SK-N-SH (cell line): ENCODE results near the gene TRIM15. TPM values are rescaled to one million over a fixed set of nuclear protein-coding genes. Genes with fewer than 3 reads are reported as not detected.

ENCODE experiments used
- CTCF ChIA-PET: fragments of 300-600, 350-600 bp; formaldehyde crosslinking; extraction: SDS; loops from one replicate; lab custom pipeline; 2021; lab: Yijun Ruan, JAX
- POLR2A ChIA-PET: fragments of 350-600 bp; sonication (Branson Sonifier 250); formaldehyde crosslinking; extraction: SDS; loops from one replicate; lab custom pipeline; 2020; ENCODE audit warnings: antibody characterized with exemption, inconsistent platforms; lab: Yijun Ruan, JAX
- DNase-seq: peaks from one replicate; pipeline ENCODE4 v3.0.0; 2012
- H2AFZ ChIP-seq: fragments of 200-600 bp; sonication (generic); 2 replicates; pipeline ENCODE4 v1.8.1; 2016; ENCODE audit warnings: antibody characterized with exemption, mild to moderate bottlenecking, low read depth
- H3F3A ChIP-seq: fragments of 200-600 bp; sonication (generic); replicated peaks from 2 replicates; pipeline ENCODE3; 2016; ENCODE audit warnings: antibody characterized with exemption, mild to moderate bottlenecking; ENCODE audit not compliant: insufficient read depth
- H3K27ac ChIP-seq, 2 experiments: fragments of 200-500 bp in 1 of 2; fragments of 200-600 bp in 1 of 2; sonication (Bioruptor generic) in 1 of 2; sonication (generic), shearing (Covaris generic) in 1 of 2; 2 replicates each; pipeline versions ENCODE4 v1.5.1 to v1.6.1; 2014 to 2016; ENCODE audit warnings: low read depth in 2 of 2, inconsistent platforms in 1 of 2, low read length in 1 of 2, mild to moderate bottlenecking in 1 of 2, mixed read lengths in 1 of 2
- H3K27me3 ChIP-seq: fragments of 200-600 bp; sonication (generic), shearing (Covaris generic); 2 replicates; pipeline ENCODE4 v1.6.1; 2016; ENCODE audit warnings: mixed run types; ENCODE audit not compliant: insufficient read depth
- H3K36me3 ChIP-seq, 2 experiments: fragments of 200-500 bp in 1 of 2; fragments of 200-600 bp in 1 of 2; sonication (Bioruptor generic) in 1 of 2; sonication (generic) in 1 of 2; replicated peaks in 1 of 2; 2 replicates each; pipeline versions ENCODE3 to v1.5.1; 2014 to 2016; ENCODE audit warnings: low read length in 1 of 2, mild to moderate bottlenecking in 1 of 2; ENCODE audit not compliant: insufficient read depth in 2 of 2, control insufficient read depth in 1 of 2
- H3K4me1 ChIP-seq, 2 experiments: fragments of 200-500 bp in 1 of 2; fragments of 200-600 bp in 1 of 2; sonication (Bioruptor generic) in 1 of 2; sonication (generic), shearing (Covaris generic) in 1 of 2; 2 replicates each; pipeline versions ENCODE4 v1.5.1 to v1.6.1; 2014 to 2016; ENCODE audit warnings: low read depth in 1 of 2, low read length in 1 of 2, mixed run types in 1 of 2; ENCODE audit not compliant: insufficient read depth in 2 of 2, control insufficient read depth in 1 of 2
- H3K4me2 ChIP-seq: fragments of 200-600 bp; sonication (generic), shearing (Covaris generic); 2 replicates; pipeline ENCODE4 v1.6.1; 2017; ENCODE audit warnings: mixed run types
- H3K4me3 ChIP-seq, 2 experiments: fragments of 200-500 bp in 1 of 2; fragments of 200-600 bp in 1 of 2; sonication (Bioruptor generic) in 1 of 2; sonication (generic), shearing (Covaris generic) in 1 of 2; 2 replicates each; pipeline versions ENCODE4 v1.5.1 to v1.8.1; 2014 to 2016; ENCODE audit warnings: low read depth in 2 of 2, inconsistent platforms in 1 of 2, low read length in 1 of 2, mild to moderate bottlenecking in 1 of 2, mixed read lengths in 1 of 2, moderate library complexity in 1 of 2
- H3K79me2 ChIP-seq: fragments of 200-600 bp; sonication (generic); 2 replicates; pipeline ENCODE4 v1.8.1; 2017; ENCODE audit warnings: mild to moderate bottlenecking; ENCODE audit not compliant: insufficient read depth
- H3K9ac ChIP-seq: fragments of 200-600 bp; sonication (generic); 2 replicates; pipeline ENCODE4 v1.6.1; 2017; ENCODE audit warnings: mixed run types
- H3K9me2 ChIP-seq: fragments of 200-600 bp; sonication (generic); 2 replicates; pipeline ENCODE4 v1.6.1; 2017; ENCODE audit warnings: mixed run types
- H3K9me3 ChIP-seq: fragments of 200-600 bp; sonication (generic); 2 replicates; pipeline ENCODE4 v1.6.1; 2017; ENCODE audit warnings: mixed run types, mild to moderate bottlenecking, moderate library complexity
- H4K20me1 ChIP-seq: fragments of 200-600 bp; sonication (generic); 2 replicates; pipeline ENCODE4 v1.6.1; 2017; ENCODE audit warnings: mild to moderate bottlenecking, mixed run types; ENCODE audit not compliant: insufficient read depth
- CHD2 ChIP-seq: fragments of 150-350 bp; IDR thresholded peaks from 2 replicates; pipeline ENCODE4 v1.6.1; 2018; ENCODE audit warnings: low read length; ENCODE audit not compliant: partially characterized antibody
- ELF1 ChIP-seq: IDR thresholded peaks from 2 replicates; pipeline ENCODE4 v1.4.0; 2012
- EP300 ChIP-seq, 2 experiments: IDR thresholded peaks; 2 replicates each; pipeline versions ENCODE4 v1.4.0 to v1.6.1; 2012; ENCODE audit warnings: borderline replicate concordance in 1 of 2, low read depth in 1 of 2, low read length in 1 of 2
- IRF3 ChIP-seq: fragments of 150-350 bp; IDR thresholded peaks from 2 replicates; pipeline ENCODE4 v1.6.1; 2016; ENCODE audit warnings: mild to moderate bottlenecking, low read depth, low read length
- MAX ChIP-seq: IDR thresholded peaks from 2 replicates; pipeline ENCODE4 v1.4.0; 2012; ENCODE audit warnings: low read depth
- MXI1 ChIP-seq: IDR thresholded peaks from 2 replicates; pipeline ENCODE4 v1.6.1; 2012; ENCODE audit warnings: mild to moderate bottlenecking, low read depth, low read length, improper control_type of control experiment
- NRF1 ChIP-seq: IDR thresholded peaks from 2 replicates; pipeline ENCODE4 v1.6.1; 2012; ENCODE audit warnings: low read depth, mild to moderate bottlenecking, low read length
- POLR2AphosphoS5 ChIP-seq: IDR thresholded peaks from 2 replicates; pipeline ENCODE4 v1.6.1; 2012; ENCODE audit warnings: low read depth, low read length
- REST ChIP-seq: IDR thresholded peaks from 2 replicates; pipeline ENCODE4 v1.6.1; 2012; ENCODE audit warnings: mild to moderate bottlenecking, low read depth, low read length, moderate library complexity
- RFX5 ChIP-seq: IDR thresholded peaks from 2 replicates; pipeline ENCODE4 v1.6.1; 2012; ENCODE audit warnings: mild to moderate bottlenecking, improper control_type of control experiment, low read length
- TAF1 ChIP-seq: IDR thresholded peaks from 2 replicates; pipeline ENCODE4 v1.6.1; 2012; ENCODE audit warnings: low read depth, mild to moderate bottlenecking, low read length, moderate library complexity, borderline replicate concordance
- TEAD4 ChIP-seq: IDR thresholded peaks from 2 replicates; pipeline ENCODE4 v1.4.0; 2012; ENCODE audit warnings: mild to moderate bottlenecking, borderline replicate concordance; ENCODE audit not compliant: insufficient read depth
- USF2 ChIP-seq: fragments of 150-350 bp; IDR thresholded peaks from 2 replicates; pipeline ENCODE4 v1.6.1; 2017; ENCODE audit warnings: antibody characterized with exemption, low read length, low read depth, borderline replicate concordance
- YY1 ChIP-seq: IDR thresholded peaks from 2 replicates; pipeline ENCODE4 v1.4.0; 2012; ENCODE audit warnings: low read depth, mild to moderate bottlenecking
- ZBTB33 ChIP-seq: IDR thresholded peaks from 2 replicates; pipeline ENCODE4 v1.4.0; 2012; ENCODE audit warnings: low read depth, borderline replicate concordance
- WGBS: methylation state at CpG from one replicate; pipeline ENCODE4 v1.1.6; 2017; ENCODE audit warnings: low lambda C conversion rate; 5-methylcytosine and 5-hydroxymethylcytosine counted together
- polyA plus RNA-seq, 3 experiments: library from polyadenylated mRNA; depleted of rRNA; stranded (reverse); fragments of >200 nt; gene quantifications; 2 replicates each; pipeline ENCODE4 v1.2.3, GENCODE V29; 2012

Gene TRIM15
- polyA plus RNA-seq, 1 of the 3 experiments (the other 2 are of a cell fraction), result not detected

- DNase-seq, result peak; percentile 98
- CTCF ChIA-PET, result interaction anchor here (0.7 to 1.1 kb wide), 4 partner anchors 46 to 182 kb away, joined by 3 to 4 read pairs (median 3); no protein-coding TSS in a partner anchor
- peak within 1 kb of the TSS; percentile 99 for H2AFZ ChIP-seq
- H3K79me2 ChIP-seq, result peaks cover 47% of the 10 kb centered on the region
- no peaks in the 10 kb centered on the region for H3K36me3 ChIP-seq
- TF ChIP-seq YY1, result peak; percentile 40
- TF ChIP-seq POLR2AphosphoS5, result peak; percentile 79
- TF ChIP-seq NRF1, result 0 out of 2 replicates have a peak, but pooled peaks have one; percentile 1
- peak; percentile 74 for TF ChIP-seq MAX
- TF ChIP-seq IRF3, result peak; percentile 44; the same call in 1 of the 2 replicates
- TF ChIP-seq RFX5, result peak; percentile 100
- TF ChIP-seq USF2, result no peak
- TF ChIP-seq CHD2, result peak; percentile 95
- no peak for TF ChIP-seq TEAD4
- peak; percentile 91 for TF ChIP-seq MXI1
- TF ChIP-seq ZBTB33, result peak; percentile 86
- no peak for TF ChIP-seq REST
- TF ChIP-seq ELF1, result peak; percentile 82
- peak in 1 of 2 experiments; percentile 36; a peak in 1 of 4 replicates for TF ChIP-seq EP300 (IDR thresholded peaks at IDR 0.05; ENCODE audit: borderline replicate concordance in 1 of 2, low read depth in 1 of 2, low read length in 1 of 2)
- TF ChIP-seq TAF1, result no peak
- peaks cover 11% of the 10 kb centered on the region for H4K20me1 ChIP-seq
- H3K27me3 ChIP-seq, result no peaks in the 10 kb centered on the region
- H3K4me2 ChIP-seq, result peak within 1 kb of the TSS; percentile 97
- peak within 1 kb of the TSS; percentile 86 for H3K9ac ChIP-seq
- no peaks in the 10 kb centered on the region for H3K9me3 ChIP-seq
- peak within 1 kb of the TSS; percentile 86 to 91 for H3K4me3 ChIP-seq
- H3K4me1 ChIP-seq, result peaks cover 10 to 15% of the 10 kb centered on the region in 2 experiments; a peak in 3 of 4 replicates
- no peaks in the 10 kb centered on the region for H3K9me2 ChIP-seq
- peak within 1 kb of the TSS; percentile 80 to 94 for H3K27ac ChIP-seq
- peaks cover 4% of the 10 kb centered on the region for H3F3A ChIP-seq
- WGBS, result 2% methylated on average over 14 of the region's 59 CpGs
- POLR2A ChIA-PET, result interaction anchor here (0.6 to 2.5 kb wide), 4 partner anchors 9 to 1423 kb away, joined by 3 to 10 read pairs (median 4); partner anchors contain the start of gene TRIM39
Measured at GRCh38 chr6:30212865-30213666, 49.7 kb downstream of the TRIM15 start, which contains the start of gene TRIM26. TRIM26 (minus strand) TSS chr6:30213406; CDS start chr6:30199103, 14,303 bp downstream.
